ENCODE data around the gene HIBADH.

HIBADH gene

GRCh38 chr7:27590416-27590815 lies 72.3 kb downstream of the HIBADH start:
- Histone ChIP-seq H3K4me3 (ENCODE audit: low read length, poor library complexity, severe bottlenecking) (no peak overlapping the region), H3K4me1 (ENCODE audit: insufficient read depth, low read length, poor library complexity, severe bottlenecking) (peaks cover 18% of the 10 kb centered on the region), H3K9ac (ENCODE audit: low read depth, low read length, poor library complexity, severe bottlenecking) (no peak overlapping the region), H3K79me2 (ENCODE audit: insufficient read depth, low read length) (no peaks in the 10 kb centered on the region), H3K27me3 (ENCODE audit: insufficient read depth, low read length, poor library complexity, severe bottlenecking) (no peaks in the 10 kb centered on the region), H2AFZ (ENCODE audit: low read length) (no peak overlapping the region), H3K9me3 (ENCODE audit: insufficient read depth, low read depth, low read length) (no peaks in the 10 kb centered on the region), H4K20me1 (ENCODE audit: insufficient read depth, low read length, poor library complexity, severe bottlenecking) (no peaks in the 10 kb centered on the region), H3K9me2 (replicated peaks; ENCODE audit: low read depth, low read length) (no peaks in the 10 kb centered on the region), H3K36me3 (ENCODE audit: insufficient read depth, low read length) (no peaks in the 10 kb centered on the region), H3F3A (ENCODE audit: low read depth) (no peaks in the 10 kb centered on the region), H3K4me2 (ENCODE audit: low read depth, low read length, poor library complexity, severe bottlenecking) (no peak overlapping the region)
- TF ChIP-seq CTCF (conservative IDR thresholded peaks at IDR 0.05; ENCODE audit: low read length) = no peak
- no peak for TF ChIP-seq EZH2phosphoT487 (IDR thresholded peaks at IDR 0.05; ENCODE audit: borderline replicate concordance)

- Histone ChIP-seq H3K4me1 (ENCODE audit: insufficient read depth, low read length, poor library complexity, severe bottlenecking) (peaks cover 18% of the 10 kb centered on the region), H3K36me3 (ENCODE audit: insufficient read depth, low read length) (no peaks in the 10 kb centered on the region), H2AFZ (ENCODE audit: low read length) (no peak overlapping the region), H3K4me3 (ENCODE audit: low read length, poor library complexity, severe bottlenecking) (no peak overlapping the region), H4K20me1 (ENCODE audit: insufficient read depth, low read length, poor library complexity, severe bottlenecking) (no peaks in the 10 kb centered on the region), H3K9me2 (replicated peaks; ENCODE audit: low read depth, low read length) (no peaks in the 10 kb centered on the region), H3F3A (ENCODE audit: low read depth) (no peaks in the 10 kb centered on the region), H3K9ac (ENCODE audit: low read depth, low read length, poor library complexity, severe bottlenecking) (no peak overlapping the region), H3K9me3 (ENCODE audit: insufficient read depth, low read depth, low read length) (no peaks in the 10 kb centered on the region), H3K27me3 (ENCODE audit: insufficient read depth, low read length, poor library complexity, severe bottlenecking) (no peaks in the 10 kb centered on the region), H3K79me2 (ENCODE audit: insufficient read depth, low read length) (no peaks in the 10 kb centered on the region), H3K4me2 (ENCODE audit: low read depth, low read length, poor library complexity, severe bottlenecking) (no peak overlapping the region)
- TF ChIP-seq EZH2phosphoT487 (IDR thresholded peaks at IDR 0.05; ENCODE audit: borderline replicate concordance) = no peak
- TF ChIP-seq CTCF (conservative IDR thresholded peaks at IDR 0.05; ENCODE audit: low read length) = no peak
These were observed 75.3 kb downstream of the HIBADH start for GRCh38 chr7:27587429-27587828.

- Histone ChIP-seq H2AFZ (ENCODE audit: low read length) (no peak overlapping the region), H3K9me3 (ENCODE audit: insufficient read depth, low read depth, low read length) (no peaks in the 10 kb centered on the region), H3F3A (ENCODE audit: low read depth) (no peaks in the 10 kb centered on the region), H3K36me3 (ENCODE audit: insufficient read depth, low read length) (no peaks in the 10 kb centered on the region), H3K79me2 (ENCODE audit: insufficient read depth, low read length) (no peaks in the 10 kb centered on the region), H3K9me2 (replicated peaks; ENCODE audit: low read depth, low read length) (no peaks in the 10 kb centered on the region), H4K20me1 (ENCODE audit: insufficient read depth, low read length, poor library complexity, severe bottlenecking) (no peaks in the 10 kb centered on the region), H3K4me3 (ENCODE audit: low read length, poor library complexity, severe bottlenecking) (no peak overlapping the region), H3K4me1 (ENCODE audit: insufficient read depth, low read length, poor library complexity, severe bottlenecking) (peaks cover 18% of the 10 kb centered on the region), H3K9ac (ENCODE audit: low read depth, low read length, poor library complexity, severe bottlenecking) (no peak overlapping the region), H3K27me3 (ENCODE audit: insufficient read depth, low read length, poor library complexity, severe bottlenecking) (no peaks in the 10 kb centered on the region), H3K4me2 (ENCODE audit: low read depth, low read length, poor library complexity, severe bottlenecking) (no peak overlapping the region)
- no peak for TF ChIP-seq EZH2phosphoT487 (IDR thresholded peaks at IDR 0.05; ENCODE audit: borderline replicate concordance)
- TF ChIP-seq CTCF (conservative IDR thresholded peaks at IDR 0.05; ENCODE audit: low read length) = no peak
These were observed 75.9 kb downstream of the HIBADH start for GRCh38 chr7:27586825-27587224.

All from Loucy (cell line).